ENCODE results near the gene CD36.
"Not testable (repeated sequence)": the region's sequence is repeated elsewhere in the genome, so short reads cannot be mapped to it uniquely, and the experiment has no call there.

Gene CD36

DNA sequence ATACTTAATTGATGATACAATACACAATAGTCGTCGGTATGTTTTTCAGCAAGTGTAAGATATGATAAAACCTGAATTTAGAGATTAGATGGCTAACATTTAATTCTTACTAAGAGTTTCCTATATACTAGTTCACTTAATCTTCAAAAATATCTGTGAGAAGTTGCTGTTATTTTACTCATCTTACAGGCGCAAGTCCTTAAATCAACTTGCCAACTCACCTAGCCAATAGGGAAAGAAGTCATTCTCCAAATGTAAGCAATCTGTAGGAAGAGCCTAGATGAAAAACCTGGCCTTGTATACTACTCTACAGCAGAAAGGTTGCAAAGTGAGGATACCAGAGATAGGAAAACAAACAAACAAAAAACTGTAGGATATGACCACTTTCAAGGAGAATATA is 10.6 kb downstream of the CD36 start:
- in situ Hi-C loops (cut with MboI; ENCODE audit: low sequenced_read_pairs): no loop called here

DNA sequence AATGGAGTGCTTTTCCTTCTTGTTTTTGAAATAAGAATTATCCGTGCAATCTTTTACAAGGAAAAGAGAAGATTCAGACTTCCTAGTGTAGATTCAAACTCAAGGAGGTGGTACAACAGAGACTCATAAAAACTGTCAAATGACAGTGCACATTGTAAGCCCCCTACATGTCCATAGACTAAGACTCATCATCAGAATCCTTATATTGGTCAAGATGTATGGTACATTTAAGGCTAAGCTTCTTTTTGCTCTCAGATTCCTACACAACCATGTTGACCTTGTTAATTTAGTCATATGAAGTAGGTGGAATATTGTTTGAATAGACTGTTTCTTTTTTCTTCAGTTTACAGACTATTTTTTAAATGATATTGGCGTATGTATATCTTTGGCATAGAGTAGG is 11.6 kb downstream of the CD36 start:
- in situ Hi-C loops (cut with MboI; ENCODE audit: low sequenced_read_pairs): no loop called here

- in situ Hi-C loops (cut with MboI; ENCODE audit: low sequenced_read_pairs): no loop called here
These were observed 13.0 kb downstream of the CD36 start for GRCh38 chr7:80651471-80651870.

DNA sequence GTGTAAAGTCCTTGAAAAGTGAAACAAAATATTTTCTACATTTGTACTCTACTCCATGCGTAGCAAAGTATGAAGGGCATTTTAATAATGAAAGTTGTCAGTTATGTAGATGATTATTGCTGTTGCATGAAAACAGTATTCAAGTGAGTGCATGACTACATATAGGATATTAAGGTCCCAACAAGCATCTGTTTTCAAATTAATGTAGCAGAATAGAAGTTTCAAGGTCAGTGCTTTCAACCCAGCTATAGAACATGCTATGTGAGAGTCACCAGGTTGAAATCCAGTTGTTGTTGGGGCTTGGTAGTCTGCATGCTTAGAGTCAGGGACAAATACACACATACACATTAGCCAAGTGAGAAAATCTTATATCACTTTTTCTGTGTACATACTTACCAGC is 14.8 kb downstream of the CD36 start:
- in situ Hi-C loops (cut with MboI; ENCODE audit: low sequenced_read_pairs): no loop called here

DNA sequence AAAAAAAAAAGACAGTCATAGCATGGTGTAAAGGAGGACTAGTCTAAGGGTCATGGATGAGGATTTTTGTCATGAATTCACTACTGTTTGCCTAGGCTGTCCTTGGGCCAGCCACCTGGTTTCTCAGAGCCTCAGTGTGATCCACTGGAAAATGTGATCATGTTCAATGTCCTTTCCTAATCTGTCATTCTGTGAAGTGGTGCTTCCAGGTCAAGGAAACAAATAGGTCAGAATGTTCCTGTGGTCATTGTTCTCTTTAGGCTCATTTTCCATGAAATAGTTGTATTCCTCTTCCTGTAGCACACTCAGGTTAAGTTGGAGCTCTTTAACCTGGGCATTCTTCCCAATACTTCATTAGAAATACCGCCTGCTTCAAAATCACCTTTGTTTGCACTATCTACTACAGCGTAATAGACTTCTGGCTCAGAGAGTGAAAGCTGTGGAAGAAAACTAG is 16.5 kb downstream of the CD36 start:
- in situ Hi-C loops (cut with MboI; ENCODE audit: low sequenced_read_pairs): no loop called here

- in situ Hi-C loops (cut with MboI; ENCODE audit: low sequenced_read_pairs): no loop called here
These were observed 17.6 kb downstream of the CD36 start for GRCh38 chr7:80656029-80656428.

DNA sequence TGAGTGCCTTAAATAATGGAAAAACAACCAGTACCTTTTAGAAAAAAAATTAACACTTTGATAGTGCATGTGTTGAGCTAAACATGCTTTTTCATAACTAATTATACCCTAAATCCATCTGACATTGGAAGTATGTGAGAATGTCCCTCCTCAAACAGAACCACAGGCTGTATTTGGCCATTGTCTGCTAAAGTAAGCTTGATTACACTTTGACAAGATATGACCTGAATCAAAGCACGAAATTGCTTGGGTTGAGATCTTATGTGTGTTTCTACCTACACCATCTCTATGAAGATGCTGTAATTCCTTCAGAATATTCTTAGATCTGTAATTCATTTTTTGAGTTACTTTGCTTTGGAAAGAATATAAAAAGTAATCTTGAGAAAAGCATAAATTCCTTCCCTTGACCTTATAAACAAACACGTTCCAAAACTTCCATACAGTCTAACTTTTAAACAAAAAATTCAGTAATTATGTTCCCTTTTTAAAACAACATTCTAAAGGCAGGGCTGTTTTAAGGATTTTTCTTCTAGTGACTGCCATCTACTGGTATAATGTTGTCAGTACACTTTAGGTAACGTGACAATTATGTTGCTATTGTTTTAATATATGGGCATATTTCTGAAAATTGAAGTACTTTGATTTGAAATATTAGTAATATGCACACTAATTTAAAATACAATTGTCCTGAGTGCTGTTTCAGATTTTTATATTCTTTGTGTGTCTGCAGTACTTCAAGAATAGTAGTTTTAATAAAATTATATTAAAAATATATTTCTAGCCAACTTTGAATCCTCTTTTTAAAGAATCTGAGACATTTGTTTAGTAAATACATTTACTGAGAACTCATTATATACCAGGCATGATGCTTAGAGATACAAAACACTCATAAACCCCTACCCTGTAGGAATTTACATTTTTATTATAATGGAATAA is 20.9 kb downstream of the CD36 start:
- in situ Hi-C loops (cut with MboI; ENCODE audit: low sequenced_read_pairs): no loop called here

DNA sequence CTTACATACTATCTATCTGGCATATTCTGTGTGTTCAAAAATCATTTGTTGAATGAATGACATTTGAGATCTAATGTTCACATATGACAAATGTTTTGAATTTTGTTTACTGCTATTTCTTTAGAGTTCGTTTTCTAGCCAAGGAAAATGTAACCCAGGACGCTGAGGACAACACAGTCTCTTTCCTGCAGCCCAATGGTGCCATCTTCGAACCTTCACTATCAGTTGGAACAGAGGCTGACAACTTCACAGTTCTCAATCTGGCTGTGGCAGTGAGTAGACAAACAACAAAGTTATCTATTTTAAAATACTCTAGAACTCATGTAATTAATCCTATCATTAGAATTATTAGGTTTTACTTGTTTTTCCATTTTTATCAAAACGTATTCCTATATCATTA is 22.5 kb downstream of the CD36 start:
- in situ Hi-C loops (cut with MboI; ENCODE audit: low sequenced_read_pairs): no loop called here

DNA sequence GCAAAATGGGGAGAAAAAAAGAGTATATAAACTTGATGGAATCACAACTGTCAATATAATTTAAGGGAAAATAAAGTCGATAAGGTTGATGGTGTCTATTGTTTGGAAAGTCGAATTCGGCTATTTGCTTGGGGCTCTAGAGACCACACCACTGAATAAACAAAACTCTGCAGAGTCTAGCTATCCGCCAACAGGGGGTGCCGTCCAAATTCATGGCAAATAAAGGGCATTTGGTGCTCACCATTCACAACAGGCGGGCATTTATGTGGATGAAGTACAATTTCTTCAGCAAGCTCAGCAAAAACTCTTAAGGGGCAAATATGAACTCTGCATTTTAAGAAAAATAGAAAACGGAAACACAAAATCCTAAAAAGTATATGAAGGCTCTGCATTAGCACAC is 23.3 kb downstream of the CD36 start:
- in situ Hi-C loops (cut with MboI; ENCODE audit: low sequenced_read_pairs): no loop called here

DNA sequence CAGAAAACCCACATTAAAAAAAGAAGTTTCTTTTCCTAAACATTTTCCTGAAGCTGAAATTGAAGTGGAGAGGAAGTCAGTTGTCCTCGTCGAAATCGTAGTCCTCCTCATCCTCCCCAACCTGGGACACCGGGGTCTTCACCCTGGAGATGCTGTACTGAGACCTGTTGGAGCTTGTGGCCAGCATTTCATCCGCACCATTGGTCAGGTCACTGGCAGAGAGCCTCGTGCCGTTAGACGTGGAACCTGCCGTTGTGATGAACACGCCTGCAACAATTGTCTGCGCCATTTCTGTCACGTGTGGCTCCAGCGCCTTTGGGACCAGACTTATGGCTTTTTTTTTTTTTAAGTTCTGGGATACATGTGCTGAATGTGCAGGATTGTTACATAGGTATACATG is 23.8 kb downstream of the CD36 start:
- in situ Hi-C loops (cut with MboI; ENCODE audit: low sequenced_read_pairs): no loop called here

DNA sequence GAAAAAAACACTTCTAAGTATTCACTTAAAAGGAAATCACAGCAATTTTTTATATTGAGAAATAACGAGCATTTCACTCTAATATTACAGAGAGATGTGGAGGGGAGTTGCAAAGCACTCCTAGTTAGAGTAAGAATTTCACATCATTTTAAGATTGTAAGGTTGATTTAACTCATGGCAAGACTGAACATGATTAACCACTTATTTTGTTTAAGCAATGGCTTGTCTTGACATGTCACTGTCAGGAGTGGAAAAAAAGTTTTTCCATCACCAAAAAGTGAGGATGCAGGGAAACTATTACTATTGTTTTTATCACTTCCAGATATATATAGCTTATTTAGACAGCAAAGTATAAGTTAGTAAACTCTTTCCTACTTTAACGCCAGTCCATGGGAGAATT is 27.1 kb downstream of the CD36 start:
- in situ Hi-C loops (cut with MboI; ENCODE audit: low sequenced_read_pairs): no loop called here

DNA sequence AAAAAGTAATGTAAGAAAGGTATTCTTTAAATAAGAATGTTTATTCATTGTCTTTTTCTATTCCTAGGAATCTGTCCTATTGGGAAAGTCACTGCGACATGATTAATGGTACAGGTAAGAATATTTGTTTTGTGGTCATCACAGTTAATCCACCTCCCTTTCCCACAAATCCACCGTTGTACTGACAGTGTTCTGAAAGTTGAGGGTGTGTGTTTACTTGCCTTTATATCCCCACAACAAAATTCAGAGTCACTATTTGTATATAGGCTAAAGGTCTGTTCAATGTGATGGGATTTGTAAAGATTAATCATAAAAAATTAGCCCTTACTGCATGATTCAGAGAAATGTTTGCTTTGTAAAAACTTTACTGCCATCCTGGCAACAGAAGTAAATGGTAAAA is 27.9 kb downstream of the CD36 start:
- in situ Hi-C loops (cut with MboI; ENCODE audit: low sequenced_read_pairs): no loop called here

DNA sequence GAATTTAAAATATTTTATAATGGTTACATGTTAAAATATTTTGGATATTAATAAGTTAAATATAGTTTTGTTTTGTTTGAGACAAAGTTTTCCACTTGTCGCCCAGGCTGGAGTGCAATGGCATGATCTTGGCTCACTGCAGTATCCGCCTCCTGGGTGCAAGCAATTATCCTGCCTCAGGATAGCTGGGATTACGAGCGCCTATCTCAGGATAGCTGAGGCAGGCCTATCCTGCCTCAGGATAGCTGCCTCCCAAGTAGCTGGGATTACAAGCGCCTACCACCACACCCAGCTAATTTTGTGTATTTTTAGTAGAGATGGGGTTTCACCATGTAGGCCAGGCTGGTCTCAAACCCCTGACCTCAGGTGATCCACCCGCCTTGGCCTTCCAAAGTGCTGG is 30.9 kb downstream of the CD36 start:
- in situ Hi-C loops (cut with MboI; ENCODE audit: low sequenced_read_pairs): not testable (repeated sequence)

GRCh38 chr7:80671744-80672143 is 33.3 kb downstream of the CD36 start:
- in situ Hi-C loops (cut with MboI; ENCODE audit: low sequenced_read_pairs): no loop called here

- in situ Hi-C loops (cut with MboI; ENCODE audit: low sequenced_read_pairs): no loop called here
These were observed 36.6 kb downstream of the CD36 start for GRCh38 chr7:80675090-80675489.

DNA sequence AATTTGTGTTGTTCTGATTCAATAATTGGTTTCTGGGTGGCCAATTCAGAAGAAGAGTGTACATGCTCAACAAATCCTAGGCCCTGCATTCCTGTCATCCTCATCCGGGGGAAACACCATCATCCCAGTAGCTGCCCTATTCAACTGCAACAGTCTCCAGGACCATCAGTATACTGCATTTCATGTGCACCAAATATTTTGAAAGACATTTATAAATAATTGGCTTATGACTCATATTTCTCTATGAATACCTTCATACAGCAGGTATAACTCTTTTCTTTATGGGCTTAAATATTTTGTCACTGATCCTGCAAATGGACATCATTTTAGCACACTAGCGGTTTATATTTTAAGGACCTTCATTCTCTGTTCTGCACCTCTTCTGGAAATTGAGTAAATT is 38.0 kb downstream of the CD36 start:
- in situ Hi-C loops (cut with MboI; ENCODE audit: low sequenced_read_pairs): no loop called here

GRCh38 chr7:80677629-80678028 is 39.2 kb downstream of the CD36 start:
- in situ Hi-C loops (cut with MboI; ENCODE audit: low sequenced_read_pairs): no loop called here

GRCh38 chr7:80678707-80679106 is 40.3 kb downstream of the CD36 start:
- in situ Hi-C loops (cut with MboI; ENCODE audit: low sequenced_read_pairs): no loop called here

GRCh38 chr7:80679921-80680907 is 41.8 kb downstream of the CD36 start:
- in situ Hi-C loops (cut with MboI; ENCODE audit: low sequenced_read_pairs): no loop called here

- in situ Hi-C loops (cut with MboI; ENCODE audit: low sequenced_read_pairs): no loop called here
These were observed 42.9 kb downstream of the CD36 start for GRCh38 chr7:80681272-80681885.

- in situ Hi-C loops (cut with MboI; ENCODE audit: low sequenced_read_pairs): no loop called here
These were observed 44.3 kb downstream of the CD36 start for GRCh38 chr7:80682744-80683143.

Data from HL-60/S4 treated with phorbol 12-myristate 13-acetate at 8.2 ng/mL for 4 days and 3 days (cell line).